KOPT-K1 (cell line): ENCODE data around the gene DOCK10.
"Not testable (repeated sequence)": the region's sequence is repeated elsewhere in the genome, so short reads cannot be mapped to it uniquely, and the experiment has no call there.

Experiments used
- H3K27ac ChIP-seq: fragments of 200-600 bp; sonication (generic); 2 replicates; pipeline ENCODE4 v1.5.1; 2016; ENCODE audit warnings: antibody characterized with exemption, mild to moderate bottlenecking, low read depth, low read length; ENCODE audit not compliant: poor library complexity, severe bottlenecking
- H3K36me3 ChIP-seq: fragments of 200-600 bp; sonication (generic); 2 replicates; pipeline ENCODE4 v1.5.1; 2017; ENCODE audit warnings: antibody characterized with exemption, mild to moderate bottlenecking, low read length, moderate library complexity; ENCODE audit not compliant: insufficient read depth
- H3K9me3 ChIP-seq: fragments of 200-600 bp; sonication (generic); 2 replicates; pipeline ENCODE4 v1.5.1; 2017; ENCODE audit warnings: antibody characterized with exemption, low read length, mild to moderate bottlenecking; ENCODE audit not compliant: insufficient read depth, poor library complexity, severe bottlenecking

The DOCK10 gene

DNA sequence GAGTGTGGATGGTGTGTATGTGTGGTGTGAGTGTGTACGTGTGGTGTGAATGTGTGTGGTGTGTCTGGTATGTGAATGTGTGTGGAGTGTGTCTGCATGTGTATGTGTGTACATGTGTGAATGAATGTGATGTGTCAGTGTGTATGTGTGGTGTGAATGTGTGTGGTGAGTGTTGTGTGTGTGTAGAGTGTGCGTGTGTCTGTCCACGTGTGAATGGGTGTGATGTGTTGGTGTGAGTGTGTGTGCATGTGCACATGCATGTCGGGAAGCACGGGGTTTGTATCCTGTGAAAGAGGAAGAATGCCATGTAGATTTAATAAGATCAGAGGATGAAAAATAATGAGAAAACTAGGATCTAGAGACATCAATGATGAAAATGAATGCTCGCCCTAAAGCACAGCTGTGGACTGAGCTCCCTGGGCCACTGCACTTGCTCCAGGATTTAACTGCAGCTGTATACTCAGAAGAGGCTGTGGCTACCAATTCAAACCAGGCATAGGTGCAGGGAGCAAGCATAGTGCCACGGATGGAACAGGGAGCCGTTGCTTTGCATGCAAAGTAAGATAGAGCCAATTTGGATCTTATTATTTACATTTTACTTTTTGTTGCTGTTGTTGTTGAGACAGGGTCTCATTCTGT, 122.7 kb downstream of the DOCK10 start:
- H3K9me3 ChIP-seq: no peaks in the 10 kb centered on the region
- no peak overlapping the region for H3K27ac ChIP-seq
- peaks cover 38% of the 10 kb centered on the region for H3K36me3 ChIP-seq

- Histone ChIP-seq H3K27ac (no peak overlapping the region), H3K36me3 (peaks cover 38% of the 10 kb centered on the region), H3K9me3 (no peaks in the 10 kb centered on the region)
Observed at GRCh38 chr2:224918626-224919471, 123.4 kb downstream of the DOCK10 start.

GRCh38 chr2:224917246-224917645, 125.0 kb downstream of the DOCK10 start:
- peaks cover 38% of the 10 kb centered on the region for H3K36me3 ChIP-seq
- not testable (repeated sequence) for H3K27ac ChIP-seq, H3K9me3 ChIP-seq

- H3K36me3 ChIP-seq: peaks cover 38% of the 10 kb centered on the region
- no peak overlapping the region for H3K27ac ChIP-seq
- no peaks in the 10 kb centered on the region for H3K9me3 ChIP-seq
Observed at GRCh38 chr2:224915136-224915535, 127.1 kb downstream of the DOCK10 start.

- H3K27ac ChIP-seq: no peak overlapping the region
- H3K36me3 ChIP-seq: peaks cover 8% of the 10 kb centered on the region
Observed at GRCh38 chr2:224910574-224910925, 131.7 kb downstream of the DOCK10 start.

GRCh38 chr2:224909885-224910573, 132.2 kb downstream of the DOCK10 start:
- Histone ChIP-seq H3K9me3 (no peaks in the 10 kb centered on the region), H3K27ac (no peak overlapping the region), H3K36me3 (peaks cover 3% of the 10 kb centered on the region; the same call in 1 of the 2 replicates)

More at GRCh38 chr2:224910574-224910925, 131.7 kb downstream of the DOCK10 start:
- no peaks in the 10 kb centered on the region for H3K9me3 ChIP-seq

GRCh38 chr2:224908818-224909217, 133.4 kb downstream of the DOCK10 start:
- Histone ChIP-seq H3K27ac (no peak overlapping the region), H3K36me3 (no peaks in the 10 kb centered on the region), H3K9me3 (no peaks in the 10 kb centered on the region)

DNA sequence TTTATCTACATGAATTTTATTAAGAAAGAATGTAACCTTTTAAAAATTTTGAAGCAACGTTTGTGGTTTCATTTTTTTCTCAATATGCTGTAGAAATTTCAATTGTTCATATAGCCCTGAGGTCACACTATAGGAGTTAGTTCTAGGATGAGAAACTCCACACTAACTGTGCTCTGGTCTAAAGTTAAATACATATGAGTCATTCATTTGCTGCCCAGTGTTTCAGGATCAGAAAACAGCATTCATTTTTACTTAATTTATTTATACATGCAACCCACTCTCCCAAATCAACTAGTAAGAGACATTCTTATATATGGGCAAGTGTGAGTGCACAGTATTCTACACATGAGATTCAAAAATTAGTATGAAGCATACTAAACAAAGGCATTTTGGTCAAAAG, 137.9 kb downstream of the DOCK10 start:
- Histone ChIP-seq H3K27ac (no peak overlapping the region), H3K36me3 (peaks cover 7% of the 10 kb centered on the region), H3K9me3 (no peaks in the 10 kb centered on the region)

GRCh38 chr2:224903621-224904020, 138.6 kb downstream of the DOCK10 start:
- Histone ChIP-seq H3K36me3 (peaks cover 7% of the 10 kb centered on the region), H3K9me3 (no peaks in the 10 kb centered on the region), H3K27ac (no peak overlapping the region)

DNA sequence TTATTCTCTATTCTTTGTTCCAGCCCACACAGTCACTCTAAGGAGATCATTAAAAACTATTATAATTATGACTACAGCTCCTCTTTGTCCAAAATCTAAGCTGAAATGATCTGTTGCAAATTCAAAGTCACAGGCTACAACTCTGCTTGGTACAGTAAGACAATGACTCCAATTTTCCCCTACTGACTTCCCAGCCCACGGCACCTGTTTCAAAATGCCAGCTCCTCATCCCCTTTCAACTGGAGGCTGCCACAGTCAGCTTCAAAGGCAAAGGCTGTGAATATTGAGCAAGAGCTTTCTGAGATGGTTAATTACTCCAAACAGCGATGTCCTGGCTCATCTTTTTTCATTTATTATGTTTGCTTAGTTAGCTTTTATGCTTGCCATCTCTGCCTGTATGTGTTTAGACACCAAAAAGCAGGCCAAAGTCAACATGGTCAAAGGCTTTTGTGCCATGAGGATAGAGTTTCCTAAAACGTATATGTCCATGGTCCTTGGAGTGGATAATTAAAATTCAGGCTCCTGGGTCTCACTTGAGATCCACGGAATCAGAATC, 141.1 kb downstream of the DOCK10 start:
- Histone ChIP-seq H3K9me3 (no peaks in the 10 kb centered on the region), H3K36me3 (peaks cover 7% of the 10 kb centered on the region), H3K27ac (no peak overlapping the region)

DNA sequence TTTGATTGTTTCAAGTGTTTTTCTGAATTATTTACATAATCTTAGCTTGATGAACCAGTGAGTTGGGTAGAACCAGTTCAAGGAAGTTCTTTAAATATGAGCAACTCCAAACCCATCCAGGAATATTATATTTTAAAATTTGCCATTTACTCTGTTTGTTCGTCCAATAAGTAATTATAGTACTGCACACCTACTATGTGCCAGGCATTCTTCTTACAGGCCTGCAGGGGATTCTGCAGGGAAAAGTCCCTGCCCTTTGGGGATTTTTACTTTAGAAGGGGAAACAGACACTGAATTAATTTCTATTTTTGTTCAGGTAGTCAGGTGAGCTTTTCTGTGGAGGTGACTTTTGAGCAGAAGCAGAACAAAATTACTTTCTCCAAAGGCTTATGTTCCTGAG, 146.9 kb downstream of the DOCK10 start:
- Histone ChIP-seq H3K36me3 (peaks cover 35% of the 10 kb centered on the region), H3K9me3 (no peaks in the 10 kb centered on the region), H3K27ac (no peak overlapping the region)

DNA sequence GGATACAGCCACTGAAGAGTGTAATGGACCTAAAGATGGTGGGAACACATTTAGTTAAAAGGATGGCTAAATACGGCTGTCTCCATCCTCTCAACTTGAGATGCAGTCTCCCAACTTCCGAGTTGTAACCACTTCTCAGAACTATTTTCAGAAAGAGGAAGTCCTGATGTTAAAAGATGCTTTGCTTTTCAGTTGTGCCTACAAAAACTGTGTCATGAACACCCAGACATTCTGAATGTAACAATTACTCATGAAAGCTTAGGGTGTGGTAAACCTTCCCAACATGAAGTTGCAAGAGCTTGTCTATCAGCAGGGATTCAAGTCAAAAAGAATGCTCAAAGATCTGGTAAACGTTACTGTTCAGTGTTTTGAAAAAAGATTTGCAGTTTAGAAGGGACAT, 147.9 kb downstream of the DOCK10 start:
- H3K36me3 ChIP-seq: peaks cover 45% of the 10 kb centered on the region
- no peaks in the 10 kb centered on the region for H3K9me3 ChIP-seq

GRCh38 chr2:224893848-224894247, 148.4 kb downstream of the DOCK10 start:
- Histone ChIP-seq H3K9me3 (no peaks in the 10 kb centered on the region), H3K27ac (no peak overlapping the region), H3K36me3 (peaks cover 46% of the 10 kb centered on the region)

More for the DNA sequence above, 147.9 kb downstream of the DOCK10 start:
- no peak overlapping the region for H3K27ac ChIP-seq

DNA sequence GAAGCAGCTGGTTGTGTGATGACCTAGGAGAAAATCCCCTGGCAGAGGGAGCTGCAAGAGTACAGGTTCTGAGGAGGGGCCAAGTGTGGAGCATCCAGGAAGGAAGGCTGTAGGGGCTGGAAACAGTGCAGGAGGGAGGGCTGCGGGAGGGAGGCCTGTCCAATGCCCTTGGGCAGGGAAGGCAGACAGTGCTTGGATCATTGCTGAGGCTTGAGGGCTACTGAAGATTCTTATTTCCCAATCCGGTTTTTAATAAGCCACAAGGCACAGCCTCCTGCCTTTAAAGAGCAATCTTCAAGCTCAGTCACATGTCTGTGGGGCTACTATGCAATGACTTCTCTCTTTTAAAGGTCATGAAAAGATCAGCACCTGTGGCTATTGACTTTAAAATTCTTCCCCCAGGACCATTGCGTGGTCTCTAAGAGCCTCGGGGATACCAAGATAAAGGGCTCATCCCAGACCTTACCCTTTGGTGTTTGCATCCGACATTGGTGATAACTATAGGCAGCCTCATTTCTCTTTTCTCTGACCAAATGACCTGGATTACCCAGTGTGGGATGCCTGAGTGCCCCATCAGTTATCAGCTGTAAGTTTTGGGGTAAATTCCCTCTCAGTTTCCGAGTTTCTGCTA, 149.6 kb downstream of the DOCK10 start:
- Histone ChIP-seq H3K9me3 (no peaks in the 10 kb centered on the region), H3K36me3 (peaks cover 56% of the 10 kb centered on the region), H3K27ac (no peak overlapping the region)

DNA sequence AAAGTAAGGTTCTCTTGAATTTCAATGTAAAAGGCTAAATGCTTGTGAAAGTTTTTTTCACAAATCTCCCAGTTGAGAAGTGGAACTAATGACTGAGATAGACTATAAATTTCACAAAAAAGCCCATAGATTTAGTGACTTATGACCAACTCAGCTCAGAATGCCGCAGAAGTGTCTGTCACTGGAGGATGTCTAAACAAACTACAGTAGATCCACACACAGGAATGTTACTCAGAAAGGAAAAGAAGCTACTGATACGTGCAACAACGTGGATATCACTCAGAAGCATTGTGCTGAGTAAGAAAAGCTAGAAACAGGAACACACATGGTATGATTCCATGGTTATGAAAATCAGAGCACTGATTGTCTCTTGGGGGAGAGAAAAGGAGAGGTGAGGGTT, 151.9 kb downstream of the DOCK10 start:
- peaks cover 59% of the 10 kb centered on the region for H3K36me3 ChIP-seq
- no peak overlapping the region for H3K27ac ChIP-seq
- H3K9me3 ChIP-seq: no peaks in the 10 kb centered on the region
